Measurements from ENCODE around the gene TMEM178B.
A peak's percentile ranks its signal among the peaks of the same experiment; 100 is the strongest.
"Not testable (repeated sequence)": the region's sequence is repeated elsewhere in the genome, so short reads cannot be mapped to it uniquely, and the experiment has no call there.

Gene TMEM178B

DNA sequence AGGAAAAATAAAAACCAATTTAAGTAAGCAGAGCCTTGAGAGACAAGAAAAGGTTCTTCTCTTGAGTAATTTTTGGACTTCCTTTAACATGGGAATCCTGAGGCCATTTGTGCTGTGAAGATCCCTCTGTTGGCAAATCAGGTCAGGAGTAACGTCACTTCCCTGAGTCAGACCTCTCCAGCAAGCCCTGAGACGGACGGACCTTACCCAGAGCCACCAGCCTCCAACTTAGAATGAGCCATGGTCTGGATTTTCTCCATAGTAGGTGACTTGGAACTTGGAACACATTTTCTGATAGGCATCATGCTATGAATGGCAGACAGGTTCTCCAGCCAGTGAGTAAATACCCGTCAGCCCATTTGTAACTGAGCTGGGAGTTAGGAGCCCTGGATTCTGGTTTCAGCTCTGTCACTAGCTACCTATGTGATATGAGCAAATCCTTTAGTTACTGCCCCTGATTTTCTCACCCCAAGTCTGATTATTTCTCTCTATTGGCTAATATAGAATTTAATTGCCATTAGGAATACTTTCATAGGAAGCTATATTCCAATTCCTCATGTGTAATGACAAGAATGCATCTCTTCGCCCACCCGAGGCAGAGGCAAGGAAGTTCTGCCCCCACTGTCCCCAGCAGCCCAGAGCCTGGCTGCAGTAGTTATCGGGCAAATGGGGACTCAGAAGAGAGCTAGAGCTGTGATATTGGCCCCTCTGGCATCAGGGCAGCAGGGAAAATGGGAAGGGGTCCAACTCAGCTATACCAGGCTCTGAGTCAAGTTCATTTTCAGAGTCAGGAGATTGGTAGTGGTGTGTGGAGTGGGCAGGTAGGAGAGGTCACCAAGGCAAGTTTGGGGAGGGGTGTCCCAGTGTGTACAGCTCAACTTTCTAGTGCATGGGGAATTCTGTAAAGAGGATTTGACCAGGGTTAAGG is 323.6 kb downstream of the TMEM178B start:
- no peak for DNase-seq

DNA sequence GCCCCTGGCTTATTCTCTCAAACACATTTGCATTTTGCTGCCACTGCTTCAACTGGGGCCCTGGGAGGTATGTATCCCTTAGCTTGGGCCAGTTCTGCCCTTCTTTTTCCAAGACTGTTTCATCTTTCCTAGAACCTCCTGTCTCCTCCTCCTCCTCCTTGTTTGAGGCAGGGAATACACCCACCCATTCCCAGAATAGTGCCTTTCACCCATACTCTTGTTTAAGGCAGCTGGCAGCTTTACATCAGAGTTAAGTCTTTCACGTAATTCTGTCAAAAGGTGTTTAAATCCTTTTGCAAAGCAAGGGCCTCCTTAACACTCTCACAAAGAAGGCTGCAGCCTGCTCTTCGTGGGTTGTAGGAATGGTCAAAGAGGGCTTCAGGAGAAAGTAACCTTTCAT is 326.5 kb downstream of the TMEM178B start:
- no peak for DNase-seq

DNA sequence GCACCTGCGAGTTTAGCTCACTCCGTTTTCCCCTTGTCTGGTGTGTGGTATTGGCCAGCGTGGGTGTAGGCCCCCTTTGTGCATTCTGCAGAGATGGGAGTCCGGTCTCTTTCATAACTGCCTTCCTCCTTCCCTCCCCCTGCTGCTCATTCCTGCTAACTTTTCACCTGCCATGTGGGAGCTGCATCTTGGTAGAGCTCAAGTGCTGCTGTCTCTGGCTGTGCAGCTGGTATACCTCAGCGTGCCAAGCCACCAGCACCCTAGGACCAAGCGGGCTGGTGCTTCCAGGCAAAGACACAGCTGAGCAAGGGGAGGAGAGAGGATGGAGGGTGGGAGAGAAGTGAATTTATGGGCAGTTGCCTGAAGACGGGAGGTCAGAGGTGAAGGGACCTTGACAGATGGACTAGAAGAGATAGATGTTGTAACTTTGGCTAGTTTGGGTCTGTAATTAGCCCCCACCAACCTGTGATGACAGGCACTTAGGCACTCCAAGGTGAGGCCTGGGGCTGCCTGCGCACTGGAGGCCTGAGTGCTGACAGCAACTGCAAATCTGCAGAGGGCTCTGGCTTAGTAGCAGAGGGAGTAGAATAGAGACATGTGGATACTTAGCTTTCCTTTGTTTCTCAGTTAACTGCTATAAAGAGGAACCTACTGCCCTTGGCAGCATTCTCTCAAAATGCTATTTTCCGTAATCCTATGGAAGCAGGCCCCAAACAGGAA is 328.6 kb downstream of the TMEM178B start:
- no peak for DNase-seq

DNA sequence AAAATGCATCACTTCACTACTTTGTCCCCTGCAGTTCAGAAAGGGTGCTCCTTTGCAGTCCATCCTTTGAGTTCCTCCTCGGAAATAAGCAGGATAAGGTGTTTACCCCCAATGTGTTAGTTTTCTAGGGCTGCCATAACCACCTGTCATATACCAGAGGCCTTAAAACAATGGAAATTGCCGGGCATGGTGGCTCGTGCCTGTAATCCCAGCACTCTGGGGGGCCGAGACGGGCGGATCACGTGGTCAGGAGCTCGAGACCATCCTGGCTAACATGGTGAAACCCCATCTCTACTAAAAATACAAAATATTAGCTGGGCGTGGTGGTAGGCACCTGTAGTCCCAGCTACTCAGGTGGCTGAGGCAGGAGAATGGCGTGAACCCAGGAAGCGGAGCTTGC is 330.0 kb downstream of the TMEM178B start:
- not testable (repeated sequence) for DNase-seq

DNA sequence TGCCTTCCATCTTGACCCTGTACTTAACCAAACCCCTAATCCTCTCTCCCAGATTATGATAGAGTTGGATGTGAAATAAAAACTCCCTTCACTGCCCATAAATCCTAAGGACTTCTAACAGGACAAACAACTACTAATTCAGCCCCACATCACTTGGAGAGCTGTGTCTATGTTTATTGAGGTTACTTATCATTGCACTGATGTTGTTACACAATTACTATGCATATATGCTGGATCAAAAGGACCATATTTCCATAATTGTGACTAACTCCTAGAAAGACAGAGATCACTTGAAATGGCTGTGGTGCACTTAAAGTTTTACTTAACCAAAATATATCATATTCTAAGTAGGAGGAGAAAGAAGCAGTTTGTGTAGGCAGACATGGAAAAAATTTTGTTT is 332.5 kb downstream of the TMEM178B start:
- DNase-seq, result no peak

DNA sequence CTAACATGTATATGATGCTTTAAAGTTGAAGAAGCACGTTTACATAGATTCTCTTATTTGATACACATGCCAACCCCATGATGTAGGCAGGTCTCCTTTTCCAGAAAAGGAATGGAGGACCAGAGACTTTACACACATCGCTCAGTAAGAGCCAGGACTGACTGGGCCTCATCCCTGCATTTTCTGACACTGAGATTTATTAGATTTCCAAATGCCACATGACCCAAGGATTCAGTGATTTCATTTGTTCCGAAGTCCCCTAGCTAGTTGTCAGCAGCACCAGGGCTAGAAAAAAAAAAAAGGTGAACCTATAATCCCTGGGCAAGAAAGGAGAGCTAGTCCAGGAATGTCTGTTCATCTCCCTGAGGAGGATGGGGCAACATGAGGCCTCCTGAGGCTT is 334.0 kb downstream of the TMEM178B start:
- no peak for DNase-seq

DNA sequence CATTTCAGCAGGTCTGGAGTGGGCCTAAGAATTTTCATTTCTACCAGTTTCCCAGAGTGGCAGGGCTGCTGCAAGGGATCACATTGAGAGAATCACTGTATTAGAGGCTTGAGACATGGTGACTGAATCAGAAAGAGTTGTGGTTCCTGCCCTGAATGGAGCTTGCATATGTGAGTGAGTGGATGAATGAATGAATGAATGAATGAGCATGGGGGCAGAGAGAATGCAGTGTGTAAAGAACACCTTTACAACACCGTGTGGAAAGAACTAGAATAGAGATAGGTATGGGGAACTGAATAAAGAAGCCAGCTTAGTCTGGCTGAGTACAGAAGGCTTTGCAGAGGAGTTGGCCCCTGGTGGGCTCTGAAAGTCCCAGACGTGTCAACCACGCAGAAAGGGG is 334.6 kb downstream of the TMEM178B start:
- DNase-seq, result no peak

DNA sequence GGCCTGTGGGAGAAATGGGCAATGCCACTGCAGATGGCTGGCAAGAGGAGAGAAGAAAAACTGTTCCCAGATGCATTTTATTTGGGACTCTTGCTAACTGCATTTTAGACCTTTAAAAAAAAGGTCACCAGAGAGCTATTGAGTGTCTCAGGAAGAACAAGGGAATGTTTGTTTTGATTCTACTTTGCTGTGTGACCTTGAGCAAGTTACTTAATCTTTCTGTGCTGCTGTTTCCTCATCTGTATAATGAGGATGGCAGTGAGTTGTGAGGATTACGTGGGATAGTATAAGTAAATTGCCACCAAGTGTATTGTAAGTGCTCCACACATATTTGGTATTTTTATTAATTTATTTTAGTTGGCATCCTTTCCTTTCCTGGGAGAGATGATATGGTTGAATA is 335.4 kb downstream of the TMEM178B start:
- no peak for DNase-seq

DNA sequence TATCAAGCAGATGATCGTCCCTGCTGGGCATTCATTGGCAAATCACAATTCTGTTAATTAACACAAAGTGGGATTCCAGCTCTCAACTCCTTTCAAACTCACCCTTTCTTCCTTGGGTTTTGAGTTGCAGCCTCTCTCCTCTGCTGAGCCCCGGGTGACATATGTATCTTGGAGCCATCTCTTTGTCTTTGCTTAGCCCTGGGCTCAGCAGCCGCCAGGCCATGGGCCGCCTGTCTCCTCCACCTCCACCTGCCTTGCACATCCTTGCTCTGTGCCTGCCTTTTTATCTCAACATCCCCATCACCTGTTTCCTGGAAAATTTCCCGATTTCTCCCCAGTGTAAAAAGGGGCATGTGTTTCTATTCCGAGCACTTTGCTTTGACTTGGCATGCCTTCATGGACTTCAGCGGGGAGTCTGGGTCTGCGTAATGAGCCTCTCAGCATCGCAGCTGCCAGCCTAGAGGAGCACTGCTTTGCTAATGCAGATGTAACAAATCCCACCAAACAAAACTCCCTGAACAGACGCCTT is 336.0 kb downstream of the TMEM178B start:
- no peak for DNase-seq

DNA sequence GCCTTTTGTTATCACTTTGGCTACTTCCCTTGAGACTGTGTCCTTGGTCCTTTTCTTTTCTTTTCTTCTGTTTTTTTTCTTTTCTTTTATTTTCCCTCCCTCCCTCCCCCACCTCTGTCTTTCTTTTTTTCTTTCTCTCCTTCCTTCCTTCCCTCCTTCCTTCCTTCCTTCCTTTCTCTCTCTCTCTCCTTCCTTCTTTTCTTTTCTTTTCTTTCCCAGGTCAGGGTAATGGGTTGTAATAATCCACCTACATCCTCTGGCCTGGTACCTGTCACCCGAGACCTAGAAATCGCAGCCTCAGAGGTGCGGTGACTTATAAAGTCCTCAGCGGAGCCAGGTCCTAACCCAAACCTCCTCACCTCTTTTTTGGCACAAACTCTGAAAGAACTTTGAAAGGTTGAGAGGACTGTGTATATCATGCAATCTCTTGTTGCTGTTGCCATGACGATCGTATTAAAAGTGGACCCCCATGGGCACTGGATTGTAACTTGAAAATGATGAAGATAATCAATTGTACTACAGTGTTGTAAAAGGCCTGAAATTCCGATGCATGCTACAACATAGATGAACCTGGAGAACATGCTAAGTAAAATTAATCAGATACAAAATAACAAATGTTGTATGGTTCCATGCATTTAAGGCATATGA is 336.6 kb downstream of the TMEM178B start:
- no peak for DNase-seq

DNA sequence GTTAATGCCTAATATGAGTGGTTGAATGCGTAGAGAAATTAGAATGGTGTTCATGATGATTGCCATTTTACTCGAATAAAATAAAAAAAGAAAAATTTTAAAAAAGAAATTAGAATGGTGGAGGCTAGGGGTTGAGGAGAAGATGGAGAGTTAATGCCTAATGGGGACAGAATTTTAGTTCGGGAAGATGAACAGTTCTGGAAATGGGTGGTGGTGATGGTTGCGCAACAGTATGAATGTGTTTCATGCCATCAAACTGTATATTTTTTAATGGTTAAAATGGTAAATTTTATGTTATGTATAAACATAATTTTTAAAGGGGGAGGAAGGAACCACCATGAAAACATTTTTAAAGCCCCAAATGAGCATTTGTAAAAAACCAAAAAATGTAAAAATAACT is 337.3 kb downstream of the TMEM178B start:
- DNase-seq, result no peak

DNA sequence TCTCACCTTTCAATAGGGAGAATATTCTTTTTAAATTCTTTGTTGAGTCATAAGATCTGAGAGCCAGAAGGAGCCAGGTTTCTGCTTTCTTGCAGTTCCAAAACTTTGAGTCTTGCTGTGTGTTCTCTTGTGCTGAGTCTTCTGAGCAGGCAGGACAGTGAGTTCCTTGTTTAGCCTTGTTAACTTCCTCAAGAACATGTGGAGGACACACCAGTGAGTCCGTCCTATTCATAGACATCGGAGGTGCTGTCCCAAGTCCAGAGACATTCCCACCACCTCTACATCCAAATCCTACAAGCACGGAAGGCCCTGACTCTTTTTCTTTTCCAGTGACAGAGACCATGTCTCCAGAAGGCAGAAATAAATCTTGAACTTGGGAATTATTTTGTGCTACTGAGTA is 342.1 kb downstream of the TMEM178B start:
- DNase-seq, result no peak

DNA sequence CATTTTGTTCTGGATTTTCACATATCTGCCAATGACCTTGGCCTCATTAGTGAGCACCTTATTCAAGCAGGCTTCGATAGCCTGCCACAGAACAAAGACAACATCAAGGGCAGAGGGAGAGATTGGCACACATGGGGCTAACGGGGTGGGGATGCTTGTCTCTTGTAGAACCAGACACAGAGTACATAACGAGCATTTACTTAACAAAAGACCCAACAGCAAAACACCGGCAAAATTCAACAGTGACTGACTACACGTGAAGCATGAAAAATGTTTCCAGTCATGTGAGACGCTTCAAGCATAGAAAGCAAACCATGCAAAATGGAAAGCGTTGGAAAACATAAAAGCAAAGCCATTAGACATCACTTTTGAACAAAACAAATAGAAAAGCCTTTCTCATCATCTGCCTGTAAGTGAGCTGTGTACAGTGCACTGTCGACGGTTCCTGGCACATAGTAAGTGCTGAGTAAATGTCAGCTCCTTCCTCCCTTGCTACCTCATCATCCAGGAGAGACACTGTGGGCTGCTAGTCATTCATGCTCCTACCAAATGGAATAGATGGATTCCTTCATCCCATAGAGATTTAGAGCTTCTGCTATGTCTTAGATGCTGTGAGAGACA is 342.9 kb downstream of the TMEM178B start:
- DNase-seq, result no peak

DNA sequence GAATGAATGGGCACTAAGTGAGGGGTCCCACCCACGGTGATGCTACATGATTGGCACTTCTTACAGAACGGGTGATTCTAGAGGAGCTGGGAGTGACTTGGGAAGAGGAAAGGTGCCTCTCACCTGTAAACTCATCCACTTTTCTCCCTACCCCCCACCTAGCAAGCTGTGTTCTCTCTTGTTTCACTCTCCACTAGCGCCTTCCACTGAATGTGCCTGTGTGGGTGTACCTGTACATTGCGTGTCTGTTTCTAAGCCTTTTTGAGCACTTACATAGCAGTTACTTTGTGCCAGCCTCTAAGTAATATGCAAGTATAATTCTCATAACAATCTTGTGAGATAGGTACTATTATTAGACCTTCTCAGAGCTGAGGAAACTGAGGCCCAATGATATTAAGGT is 343.6 kb downstream of the TMEM178B start:
- no peak for DNase-seq

DNA sequence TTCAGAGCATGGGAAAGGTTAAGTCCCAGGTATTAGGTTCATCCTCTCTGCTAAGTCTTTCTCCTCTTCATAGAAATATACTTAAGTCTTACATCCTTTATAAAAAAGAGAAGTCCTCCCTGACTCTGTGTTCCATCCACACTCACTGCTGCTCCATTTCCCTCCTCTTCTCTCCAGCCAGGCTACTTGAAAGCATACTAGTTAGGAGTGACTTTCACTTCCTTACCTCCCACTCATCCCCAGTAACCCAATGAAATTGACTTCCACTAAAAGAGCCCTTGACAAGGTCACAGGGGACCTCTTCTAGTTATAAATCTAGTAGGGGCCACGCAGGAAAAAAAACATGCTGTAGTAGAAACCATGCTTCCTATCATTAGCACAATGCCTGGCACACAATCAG is 344.2 kb downstream of the TMEM178B start:
- no peak for DNase-seq

DNA sequence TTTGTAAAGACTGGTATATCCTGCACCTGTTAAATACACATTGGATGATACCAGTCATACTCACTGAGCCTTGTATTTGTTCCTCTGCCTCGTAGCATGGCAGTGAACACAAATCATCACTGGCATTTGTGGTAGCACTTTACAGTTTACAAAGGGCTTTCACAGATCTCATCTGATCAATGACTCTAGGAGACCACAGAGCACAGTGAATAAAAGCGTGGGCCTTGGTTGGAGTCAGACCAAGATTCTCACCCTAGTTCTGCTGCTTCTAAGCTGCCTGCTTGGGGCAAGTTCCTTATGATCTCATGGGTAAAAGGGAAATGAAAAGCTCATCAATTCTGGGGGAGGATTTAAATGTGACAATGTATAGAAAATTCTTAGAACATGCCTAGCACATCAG is 347.4 kb downstream of the TMEM178B start:
- DNase-seq, result no peak

DNA sequence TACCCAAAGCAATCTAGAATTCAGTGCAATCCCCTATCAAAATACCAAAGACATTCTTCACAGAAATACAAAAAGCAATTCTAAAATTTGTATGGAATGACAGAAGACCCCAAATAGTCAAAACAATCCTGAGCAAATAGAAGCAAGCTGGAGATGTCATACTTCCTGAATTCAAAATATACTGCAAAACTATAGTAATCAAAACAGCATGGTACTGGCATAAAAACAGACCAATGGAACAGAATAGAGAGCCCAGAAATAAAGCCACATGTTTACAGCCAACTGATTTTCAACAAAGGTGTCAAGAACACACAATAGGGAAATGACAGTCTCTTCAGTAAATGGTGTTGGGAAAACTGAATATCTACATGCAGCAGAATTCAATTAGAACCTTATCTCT is 353.3 kb downstream of the TMEM178B start:
- no peak for DNase-seq

DNA sequence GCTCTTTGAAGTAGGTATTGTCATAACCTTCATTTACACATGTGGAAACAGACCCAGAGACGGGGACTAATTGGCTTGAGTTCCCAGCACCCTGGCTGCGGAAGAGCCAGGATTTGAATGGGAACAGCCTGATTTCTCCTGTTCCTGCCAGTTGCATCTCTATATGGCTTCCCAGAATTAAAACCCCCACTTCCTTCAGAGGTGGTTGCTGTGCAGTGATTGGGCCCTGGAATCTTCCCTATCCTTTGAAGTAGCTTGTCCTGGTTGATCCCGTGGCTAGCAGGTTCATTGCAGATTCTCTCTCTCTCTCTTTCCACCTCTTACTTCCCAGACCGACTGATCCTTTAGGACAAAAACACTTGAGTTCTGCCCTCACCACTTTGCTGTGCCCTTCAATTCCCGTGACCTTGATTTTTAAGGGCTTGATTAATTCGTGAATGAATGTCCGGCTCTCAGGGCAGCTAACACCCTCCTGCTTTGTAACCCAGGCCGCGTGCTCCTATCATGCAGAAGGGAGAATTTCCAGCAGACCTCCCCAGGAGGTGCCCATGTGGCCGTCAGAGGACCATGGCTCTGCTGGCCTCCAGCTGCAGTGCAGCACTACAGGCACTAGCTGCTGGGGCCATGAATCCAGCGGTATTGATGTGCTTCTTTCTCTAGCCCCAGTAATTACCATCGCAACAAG is 356.7 kb downstream of the TMEM178B start:
- peak; percentile 22 for DNase-seq

DNA sequence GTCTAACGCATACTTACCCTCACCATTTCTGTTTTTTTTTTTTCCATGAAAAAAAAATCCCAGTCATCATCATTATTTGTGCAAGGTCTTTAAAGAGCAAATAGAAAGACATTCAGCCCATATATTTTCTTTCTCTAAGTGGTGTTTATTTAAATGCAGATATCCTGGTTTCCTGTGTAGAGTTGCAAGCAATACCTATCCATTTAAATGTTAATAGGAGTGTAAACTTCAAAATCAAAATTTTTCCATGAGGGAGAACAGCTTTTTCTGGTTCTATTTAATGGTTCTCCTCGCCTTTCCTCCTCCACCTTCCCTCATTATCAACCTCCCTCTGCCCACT is 357.2 kb downstream of the TMEM178B start:
- DNase-seq, result no peak

DNA sequence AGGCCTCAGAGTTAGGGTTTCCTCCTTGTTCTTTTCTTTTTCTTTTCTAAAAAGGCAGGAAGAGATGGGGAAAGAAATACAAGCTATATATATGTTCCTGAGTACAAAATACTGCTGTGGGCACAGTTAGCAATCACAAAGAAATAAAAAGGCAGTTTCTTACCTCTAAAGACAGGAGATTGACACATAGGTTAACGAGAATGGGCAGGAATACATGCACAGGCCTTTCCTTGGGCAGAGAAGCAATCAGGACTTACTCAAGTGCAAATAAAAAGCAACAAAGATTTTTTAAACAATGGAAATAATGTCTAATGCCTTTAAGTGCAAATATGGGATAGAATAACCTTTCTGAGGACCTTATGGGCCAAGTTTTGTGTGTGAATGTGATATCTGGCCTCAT is 357.8 kb downstream of the TMEM178B start:
- no peak for DNase-seq

DNA sequence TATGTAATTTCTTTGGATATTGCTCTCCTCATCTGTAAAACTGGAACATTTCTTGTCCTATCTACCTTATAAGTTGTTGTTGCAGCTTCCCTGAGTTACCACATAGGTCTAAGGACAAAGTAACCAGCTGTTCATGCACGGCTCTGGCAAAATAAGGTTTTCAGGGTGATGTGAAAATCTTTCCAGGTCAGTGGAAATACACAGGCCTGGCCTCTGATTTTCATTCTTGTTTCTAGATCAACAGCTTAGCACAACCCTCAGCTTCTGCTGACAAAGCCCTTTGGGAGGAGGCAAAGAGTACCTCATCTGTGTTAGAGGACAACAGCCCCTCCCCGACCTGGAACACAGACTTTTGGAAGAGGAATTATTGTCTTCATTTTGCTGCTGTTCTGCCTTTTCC is 359.8 kb downstream of the TMEM178B start:
- DNase-seq, result no peak

DNA sequence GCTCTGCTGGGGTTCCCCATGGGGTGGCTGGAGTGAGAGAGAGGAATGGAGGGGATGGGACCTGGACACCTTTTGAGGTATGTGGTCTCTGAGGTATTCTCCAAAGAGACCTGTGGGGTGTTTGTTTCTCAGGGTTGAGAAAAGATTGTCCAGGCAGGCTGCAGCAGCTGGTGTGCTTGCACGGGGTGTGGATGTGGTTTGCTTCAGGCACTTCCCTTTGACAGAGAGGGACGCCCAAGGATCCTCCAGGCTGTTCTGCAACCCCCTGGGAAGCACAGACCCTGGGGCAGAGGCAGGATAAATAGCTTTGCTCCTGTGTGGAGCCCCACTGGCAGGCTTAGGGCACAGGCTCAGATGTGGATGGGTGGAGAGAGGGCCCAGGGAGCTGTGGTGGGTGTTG is 362.3 kb downstream of the TMEM178B start:
- no peak for DNase-seq
